Endothelial cell of umbilical vein (primary cell): Measurements from ENCODE around the gene DDX10. TPM values are rescaled to one million over a fixed set of nuclear protein-coding genes. Genes with fewer than 3 reads are reported as not detected.

Experiments used
- BruUV-seq: library from RNA; stranded (reverse); fragments of 400-500 nt; replicated peaks from 2 replicates; lab custom pipeline; 2021; lab: Mats Ljungman, UMichigan
- CTCF ChIA-PET: fragments of 300-600, 350-600 bp; sonication (Branson Sonifier 250); formaldehyde crosslinking; loops from one replicate; lab custom pipeline; 2021; ENCODE audit warnings: antibody characterized with exemption, inconsistent platforms; lab: Charles Lee
- POLR2A ChIA-PET: fragments of 300-600, 350-600 bp; sonication (Branson Sonifier 250); formaldehyde crosslinking; loops from one replicate; lab custom pipeline; 2021; ENCODE audit warnings: antibody characterized with exemption, inconsistent platforms; lab: Charles Lee
- DNase-seq: peaks from one replicate; pipeline ENCODE4 v3.0.0-alpha.2; 2011; ENCODE audit warnings: low read depth, low spot score
- FAIRE-seq: peaks from 2 replicates; lab custom pipeline; 2011; peaks lifted over from hg19 to GRCh38; lab: Jason Lieb, UNC
- H2AFZ ChIP-seq: 2 replicates; pipeline ENCODE4 v1.6.0; 2012; ENCODE audit warnings: low read depth, low read length, control low read depth, inconsistent platforms
- H3K27ac ChIP-seq: 2 replicates; pipeline ENCODE4 v1.5.1; 2011; ENCODE audit warnings: low read depth, mild to moderate bottlenecking, control low read depth, low read length, moderate library complexity; ENCODE audit not compliant: insufficient read depth
- H3K27me3 ChIP-seq, 2 experiments: 2 replicates each; pipeline versions ENCODE4 v1.6.0 to v1.6.1; 2011; ENCODE audit warnings: low read length in 2 of 2, mixed read lengths in 1 of 2; ENCODE audit not compliant: control insufficient read depth in 2 of 2, insufficient read depth in 2 of 2
- H3K36me3 ChIP-seq, 2 experiments: 2 replicates in 1 of 2; 3 replicates in 1 of 2; pipeline ENCODE4 v1.5.1; 2011; ENCODE audit warnings: low read length in 2 of 2, mild to moderate bottlenecking in 1 of 2, moderate library complexity in 1 of 2; ENCODE audit not compliant: control insufficient read depth in 2 of 2, insufficient read depth in 2 of 2; ENCODE audit errors: extremely low read depth in 1 of 2
- H3K4me1 ChIP-seq: 3 replicates; pipeline ENCODE4 v1.5.1; 2011; ENCODE audit warnings: mild to moderate bottlenecking, low read length; ENCODE audit not compliant: control insufficient read depth, insufficient read depth; ENCODE audit errors: extremely low read depth
- H3K4me2 ChIP-seq: 2 replicates; pipeline ENCODE4 v1.6.1; 2011; ENCODE audit warnings: low read length, control low read depth, mixed read lengths; ENCODE audit not compliant: insufficient read depth
- H3K4me3 ChIP-seq, 3 experiments: fragments of 200-600 bp in 1 of 3; sonication (generic), shearing (Covaris generic) in 1 of 3; replicated peaks in 1 of 3; 2 replicates each; pipeline ENCODE4 v1.5.1; 2011 to 2016; ENCODE audit warnings: control low read depth in 3 of 3, low read length in 3 of 3, mild to moderate bottlenecking in 2 of 3, inconsistent platforms in 1 of 3, low read depth in 1 of 3, moderate library complexity in 1 of 3; ENCODE audit not compliant: insufficient read depth in 1 of 3
- H3K79me2 ChIP-seq: 2 replicates; pipeline ENCODE4 v1.6.0; 2012; ENCODE audit warnings: low read length, inconsistent platforms; ENCODE audit not compliant: control insufficient read depth, insufficient read depth
- H3K9ac ChIP-seq: replicated peaks from 2 replicates; pipeline ENCODE3; 2011; ENCODE audit warnings: low read length, control low read depth; ENCODE audit not compliant: insufficient read depth; ENCODE audit errors: extremely low read depth
- H3K9me1 ChIP-seq: replicated peaks from 3 replicates; pipeline ENCODE4 v1.6.0; 2011; ENCODE audit warnings: mild to moderate bottlenecking, low read length; ENCODE audit not compliant: control insufficient read depth, insufficient read depth; ENCODE audit errors: extremely low read depth
- H3K9me3 ChIP-seq: replicated peaks from 2 replicates; pipeline ENCODE4 v1.5.1; 2012; ENCODE audit warnings: low read length, inconsistent platforms; ENCODE audit not compliant: control insufficient read depth, insufficient read depth
- H4K20me1 ChIP-seq: replicated peaks from 2 replicates; pipeline ENCODE3; 2011; ENCODE audit warnings: mild to moderate bottlenecking, low read length; ENCODE audit not compliant: control insufficient read depth, insufficient read depth; ENCODE audit errors: extremely low read depth
- CTCF ChIP-seq, 2 donors: IDR thresholded peaks; 1 replicate in 1 of 2; 2 replicates in 1 of 2; pipeline ENCODE4 v1.5.1; 2011; ENCODE audit warnings: low read length in 2 of 2, mild to moderate bottlenecking in 2 of 2, moderate library complexity in 2 of 2, control low read depth in 1 of 2, inconsistent platforms in 1 of 2, low read depth in 1 of 2; ENCODE audit not compliant: insufficient read depth in 1 of 2; ENCODE audit errors: extremely low read depth in 1 of 2
- EZH2 ChIP-seq: IDR thresholded peaks from 2 replicates; pipeline ENCODE4 v1.6.1; 2012; ENCODE audit warnings: borderline replicate concordance, low read depth, mild to moderate bottlenecking, moderate library complexity, low read length, inconsistent platforms; ENCODE audit not compliant: severe bottlenecking
- FOS ChIP-seq: IDR thresholded peaks from 2 replicates; pipeline ENCODE4 v1.6.1; 2011; ENCODE audit warnings: mild to moderate bottlenecking, low read length, moderate library complexity, borderline replicate concordance; ENCODE audit not compliant: insufficient read depth
- GATA2 ChIP-seq: IDR thresholded peaks from 2 replicates; pipeline ENCODE4 v1.7.0; 2011; ENCODE audit warnings: low read depth, mild to moderate bottlenecking, moderate library complexity, mixed read lengths, low read length; ENCODE audit not compliant: insufficient read length, insufficient read depth
- JUN ChIP-seq: IDR thresholded peaks from 2 replicates; pipeline ENCODE4 v1.6.1; 2011; ENCODE audit warnings: borderline replicate concordance, low read depth; ENCODE audit not compliant: insufficient read length, insufficient read depth
- MAX ChIP-seq: IDR thresholded peaks from 2 replicates; pipeline ENCODE4 v1.6.1; 2011; ENCODE audit not compliant: insufficient read depth, insufficient read length
- MYC ChIP-seq: IDR thresholded peaks from one replicate; pipeline ENCODE4 v1.6.1; 2011; ENCODE audit warnings: mild to moderate bottlenecking, low read depth, low read length
- POLR2A ChIP-seq: IDR thresholded peaks from 2 replicates; pipeline ENCODE4 v1.6.1; 2012; ENCODE audit warnings: low read depth, mild to moderate bottlenecking, control low read depth, low read length
- POLR2AphosphoS5 ChIP-seq: IDR thresholded peaks from 2 replicates; pipeline ENCODE4 v1.6.1; 2012; ENCODE audit warnings: low read depth, mild to moderate bottlenecking, control low read depth, low read length, moderate library complexity; ENCODE audit not compliant: insufficient read depth
- dilution Hi-C: fragments of 300-500 bp; cut with MboI; formaldehyde crosslinking; loops from one replicate; pipeline ENCODE4 v1.15.0; 2019; ENCODE audit warnings: low sequenced_read_pairs; ENCODE audit not compliant: extremely low pct_ligation_motif_present
- intact Hi-C: fragments of 100-400 bp; cut with micrococcal nuclease; formaldehyde crosslinking; loops from one replicate; pipeline ENCODE4 v1.10.0; 2022
- polyA plus RNA-seq, 4 experiments: library from polyadenylated mRNA; depleted of rRNA in 3 of 4; stranded (reverse) in 3 of 4; unstranded in 1 of 4; fragments of >200 nt; gene quantifications; 2 replicates each; pipeline versions ENCODE4 v1.2.1 to v1.2.3, GENCODE V29; 2011 to 2012; ENCODE audit warnings: missing spikeins in 1 of 4
- total RNA-seq: library from RNA; stranded (reverse); gene quantifications from 2 replicates; pipeline ENCODE4 v1.2.3, GENCODE V29; 2021

The DDX10 gene
- total and polyA plus RNA-seq, 2 donors (not counting 3 experiments of a cell fraction or from before 2014, with no cell fraction given), result 29.8 to 35.2 TPM

- H3K9me3 ChIP-seq, result no peaks in the 10 kb centered on the region
- no peak overlapping the region for H3K4me3 ChIP-seq
- no peaks in the 10 kb centered on the region for H3K9me1 ChIP-seq
- no TSS peak for BruUV-seq
- intact Hi-C loops (loop anchor here (10.0 kb wide), 1 partner anchor 1891 kb away; no protein-coding TSS in a partner anchor), dilution Hi-C loops (no loop called here)
- H3K27ac ChIP-seq, result no peak overlapping the region
- TF ChIP-seq CTCF (IDR thresholded peaks at IDR 0.05; ENCODE audit: extremely low read depth in 1 of 2, insufficient read depth in 1 of 2, low read depth in 1 of 2, low read length in 2 of 2), result no peak
- no peak for TF ChIP-seq MAX
- TF ChIP-seq EZH2, result no peak
- TF ChIP-seq FOS, result no peak
- no peak for TF ChIP-seq MYC
- TF ChIP-seq GATA2, result no peak
- no peak for TF ChIP-seq POLR2A
- no peak for TF ChIP-seq JUN
- no peak for TF ChIP-seq POLR2AphosphoS5
- H2AFZ ChIP-seq, result no peak overlapping the region
- FAIRE-seq (no peak), DNase-seq (no peak)
- no peaks in the 10 kb centered on the region for H4K20me1 ChIP-seq
- no peaks in the 10 kb centered on the region for H3K27me3 ChIP-seq
- ChIA-PET CTCF (interaction anchor here (1.3 kb wide), 1 partner anchor 11 kb away, joined by 3 read pairs; no protein-coding TSS in a partner anchor), POLR2A (no interaction called here)
- H3K36me3 ChIP-seq, result no peaks in the 10 kb centered on the region
- H3K4me1 ChIP-seq, result peaks cover 3% of the 10 kb centered on the region
- H3K79me2 ChIP-seq, result no peaks in the 10 kb centered on the region
- no peak overlapping the region for H3K4me2 ChIP-seq
- H3K9ac ChIP-seq, result no peak overlapping the region
These were observed 280.5 kb downstream of the DDX10 start for GRCh38 chr11:108945341-108945740.
